GM20000 (cell line): ENCODE data around the gene PRSS27.

ENCODE experiments used
- DNase-seq: peaks from one replicate; pipeline ENCODE4 v3.0.0; 2012; ENCODE audit warnings: low spot score
- TF ChIP-seq, protein P1 (sequence below): IDR thresholded peaks from 2 replicates; pipeline ENCODE4 v1.5.1; 2012; ENCODE audit warnings: mild to moderate bottlenecking, control low read depth; ENCODE audit errors: extremely low read depth, missing control alignments

The PRSS27 gene

DNA sequence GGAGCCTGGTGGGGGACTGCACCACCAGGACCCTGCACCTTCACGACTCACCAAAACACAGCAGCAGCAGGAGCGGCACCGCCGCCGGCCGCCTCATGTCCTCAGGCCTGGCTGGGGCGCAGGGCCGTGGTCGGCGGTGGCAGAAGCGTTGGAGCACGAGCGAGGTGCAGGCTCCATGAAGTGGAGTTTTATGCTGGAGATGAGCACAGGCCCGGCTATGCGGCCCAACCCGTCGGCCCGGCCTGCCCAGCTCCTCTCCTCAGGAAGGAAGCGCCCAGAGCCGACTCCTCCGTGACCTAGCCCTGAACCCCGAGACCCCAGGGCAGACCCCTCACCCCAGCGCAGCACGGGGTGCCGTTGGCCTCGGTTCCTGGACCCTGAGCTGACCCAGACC lies at the start of gene PRSS27:
Gene PRSS27, minus strand, starts transcription at position 161 of the 394 bp plus-strand sequence. Its CDS starts 64 bp downstream, at position 97.
- TF ChIP-seq, protein P1, sequence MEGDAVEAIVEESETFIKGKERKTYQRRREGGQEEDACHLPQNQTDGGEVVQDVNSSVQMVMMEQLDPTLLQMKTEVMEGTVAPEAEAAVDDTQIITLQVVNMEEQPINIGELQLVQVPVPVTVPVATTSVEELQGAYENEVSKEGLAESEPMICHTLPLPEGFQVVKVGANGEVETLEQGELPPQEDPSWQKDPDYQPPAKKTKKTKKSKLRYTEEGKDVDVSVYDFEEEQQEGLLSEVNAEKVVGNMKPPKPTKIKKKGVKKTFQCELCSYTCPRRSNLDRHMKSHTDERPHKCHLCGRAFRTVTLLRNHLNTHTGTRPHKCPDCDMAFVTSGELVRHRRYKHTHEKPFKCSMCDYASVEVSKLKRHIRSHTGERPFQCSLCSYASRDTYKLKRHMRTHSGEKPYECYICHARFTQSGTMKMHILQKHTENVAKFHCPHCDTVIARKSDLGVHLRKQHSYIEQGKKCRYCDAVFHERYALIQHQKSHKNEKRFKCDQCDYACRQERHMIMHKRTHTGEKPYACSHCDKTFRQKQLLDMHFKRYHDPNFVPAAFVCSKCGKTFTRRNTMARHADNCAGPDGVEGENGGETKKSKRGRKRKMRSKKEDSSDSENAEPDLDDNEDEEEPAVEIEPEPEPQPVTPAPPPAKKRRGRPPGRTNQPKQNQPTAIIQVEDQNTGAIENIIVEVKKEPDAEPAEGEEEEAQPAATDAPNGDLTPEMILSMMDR: no peak
- DNase-seq: no peak

DNA sequence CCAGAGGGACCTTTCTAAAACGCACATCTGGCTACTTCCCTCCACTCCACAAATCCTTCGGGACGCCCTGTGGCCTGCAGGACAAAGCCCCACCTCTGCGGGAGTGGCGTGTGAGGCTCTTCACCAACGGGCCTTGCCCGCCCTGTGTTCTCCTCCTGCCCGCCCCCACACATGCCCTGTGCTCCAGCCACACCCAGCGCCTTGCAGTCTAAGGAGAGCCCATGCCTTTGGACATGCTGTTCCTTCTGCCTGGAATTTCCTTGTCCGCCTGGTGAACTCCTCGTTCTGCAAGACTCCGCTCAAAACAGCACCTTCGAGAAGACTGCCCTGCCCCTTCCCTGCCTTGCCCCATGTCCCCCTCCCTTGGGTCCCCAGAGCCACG lies 49.6 kb upstream of the PRSS27 start:
- TF ChIP-seq, protein P1: no peak
- no peak for DNase-seq

DNA sequence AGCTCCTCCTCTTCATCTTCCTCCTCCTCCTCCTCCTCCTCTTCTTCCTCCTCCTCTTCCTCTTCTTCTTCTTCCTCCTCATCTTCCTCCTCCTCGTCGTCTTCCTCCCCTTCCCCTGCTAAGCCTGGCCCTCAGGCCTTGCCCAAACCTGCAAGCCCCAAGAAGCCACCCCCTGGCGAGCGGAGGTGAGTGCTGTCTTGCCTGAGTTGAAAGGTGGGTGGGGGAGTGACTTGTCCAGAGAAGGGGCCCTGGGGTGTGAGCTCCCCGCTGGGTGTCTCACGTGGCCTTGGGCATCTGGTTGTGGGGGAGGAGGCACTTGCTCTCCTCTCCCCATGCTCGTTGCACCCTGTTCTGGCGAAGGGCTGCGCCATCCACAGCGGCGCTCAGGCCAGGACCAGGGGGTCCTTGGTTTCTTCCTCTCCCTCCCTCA lies 49.1 kb upstream of the PRSS27 start:
- TF ChIP-seq, protein P1: no peak
- no peak for DNase-seq

DNA sequence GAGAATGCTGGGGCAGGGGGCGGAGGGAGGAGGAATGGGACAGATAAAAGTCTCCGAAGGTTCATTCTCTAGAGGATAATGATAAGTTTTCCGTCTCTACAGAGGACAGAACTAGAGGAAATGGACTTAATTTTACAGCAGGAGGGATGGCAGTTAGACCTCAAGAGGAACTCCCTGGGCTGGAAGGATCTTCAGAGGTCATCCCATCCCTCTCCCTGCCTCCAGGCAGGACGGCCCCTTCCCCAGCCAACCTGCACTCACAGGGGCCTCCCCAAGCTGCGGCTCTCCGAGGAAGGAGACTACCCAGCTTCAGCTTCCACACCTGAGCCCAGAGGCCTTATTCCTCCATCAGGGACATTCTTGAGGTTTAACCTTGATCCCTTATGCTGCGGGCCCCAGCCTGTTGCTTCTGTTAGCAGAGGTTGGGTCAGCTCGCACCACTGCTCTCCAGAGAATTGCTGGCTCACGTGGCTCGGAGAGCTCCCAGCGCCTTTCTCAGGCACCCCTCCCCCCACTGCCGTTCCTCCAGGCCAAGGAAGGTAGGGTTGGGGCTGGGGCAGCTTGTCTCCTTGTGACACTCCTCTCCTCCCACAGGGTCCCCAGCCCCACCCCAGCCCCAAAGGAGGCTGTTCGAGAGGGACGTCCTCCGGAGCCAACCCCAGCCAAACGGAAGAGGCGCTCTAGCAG lies 48.5 kb upstream of the PRSS27 start:
- TF ChIP-seq, protein P1: no peak

DNA sequence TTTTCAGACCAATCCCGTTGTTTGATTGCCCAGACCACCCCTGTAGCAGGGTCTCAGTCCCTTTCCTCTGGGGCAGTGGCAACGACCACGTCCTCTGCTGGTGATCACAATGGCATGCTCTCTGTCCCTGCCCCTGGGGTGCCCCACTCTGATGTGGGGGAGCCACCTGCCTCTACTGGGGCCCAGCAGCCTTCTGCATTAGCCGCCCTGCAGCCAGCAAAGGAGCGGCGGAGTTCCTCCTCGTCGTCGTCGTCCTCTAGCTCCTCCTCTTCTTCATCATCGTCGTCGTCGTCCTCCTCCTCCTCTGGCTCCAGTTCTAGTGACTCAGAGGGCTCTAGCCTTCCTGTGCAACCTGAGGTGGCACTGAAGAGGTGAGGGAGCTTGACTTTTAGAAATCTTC lies 47.9 kb upstream of the PRSS27 start:
- TF ChIP-seq, protein P1: no peak
- DNase-seq: no peak

More for the DNA sequence above, 48.5 kb upstream of the PRSS27 start:
- no peak for DNase-seq

DNA sequence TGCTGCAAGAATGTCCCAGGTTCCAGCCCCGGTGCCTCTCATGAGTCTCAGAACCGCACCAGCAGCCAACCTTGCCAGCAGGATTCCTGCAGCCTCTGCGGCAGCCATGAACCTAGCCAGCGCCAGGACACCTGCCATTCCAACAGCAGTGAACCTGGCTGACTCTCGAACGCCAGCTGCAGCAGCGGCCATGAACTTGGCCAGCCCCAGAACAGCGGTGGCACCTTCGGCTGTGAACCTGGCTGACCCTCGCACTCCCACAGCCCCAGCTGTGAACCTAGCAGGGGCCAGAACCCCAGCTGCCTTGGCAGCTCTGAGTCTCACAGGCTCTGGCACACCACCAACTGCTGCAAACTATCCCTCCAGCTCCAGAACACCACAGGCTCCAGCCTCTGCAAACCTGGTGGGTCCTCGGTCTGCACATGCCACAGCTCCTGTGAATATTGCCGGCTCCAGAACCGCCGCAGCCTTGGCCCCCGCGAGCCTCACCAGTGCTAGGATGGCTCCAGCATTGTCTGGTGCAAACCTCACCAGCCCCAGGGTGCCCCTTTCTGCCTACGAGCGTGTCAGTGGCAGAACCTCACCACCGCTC lies 47.2 kb upstream of the PRSS27 start:
- TF ChIP-seq, protein P1: no peak
- DNase-seq: no peak

DNA sequence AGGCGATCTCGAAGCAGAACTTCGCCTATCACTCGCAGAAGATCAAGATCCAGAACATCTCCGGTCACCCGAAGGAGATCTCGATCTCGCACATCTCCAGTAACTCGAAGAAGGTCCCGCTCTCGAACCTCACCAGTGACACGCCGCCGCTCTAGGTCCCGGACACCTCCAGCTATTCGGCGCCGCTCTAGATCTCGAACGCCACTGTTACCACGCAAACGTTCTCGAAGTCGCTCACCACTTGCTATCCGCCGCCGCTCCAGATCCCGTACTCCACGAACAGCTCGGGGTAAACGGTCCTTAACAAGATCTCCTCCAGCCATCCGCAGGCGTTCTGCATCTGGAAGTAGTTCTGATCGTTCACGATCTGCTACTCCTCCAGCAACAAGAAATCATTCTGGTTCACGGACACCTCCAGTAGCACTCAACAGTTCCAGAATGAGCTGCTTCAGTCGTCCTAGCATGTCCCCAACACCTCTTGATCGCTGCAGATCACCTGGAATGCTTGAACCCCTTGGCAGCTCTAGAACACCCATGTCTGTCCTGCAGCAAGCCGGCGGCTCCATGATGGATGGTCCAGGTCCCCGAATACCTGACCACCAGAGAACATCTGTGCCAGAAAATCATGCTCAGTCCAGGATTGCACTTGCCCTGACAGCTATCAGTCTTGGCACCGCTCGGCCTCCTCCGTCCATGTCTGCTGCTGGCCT lies 46.6 kb upstream of the PRSS27 start:
- no peak for DNase-seq
- TF ChIP-seq, protein P1: no peak
